H1 (cell line): ENCODE measurements around the gene MIER3. TPM values are rescaled to one million over a fixed set of nuclear protein-coding genes. Genes with fewer than 3 reads are reported as not detected.

Experiments used
- SIN3A ChIP-seq, 2 experiments: IDR thresholded peaks in 1 of 2; conservative IDR thresholded peaks in 1 of 2; 2 replicates each; pipeline ENCODE4 v1.6.1; 2011 to 2012; ENCODE audit warnings: low read length in 2 of 2, improper control_type of control experiment in 1 of 2, low read depth in 1 of 2, mild to moderate bottlenecking in 1 of 2
- polyA plus RNA-seq, 7 experiments: library from polyadenylated mRNA; depleted of rRNA in 3 of 7; stranded (reverse) in 5 of 7; unstranded in 2 of 7; fragments of >200 nt in 5 of 7; fragments of 200-250 nt in 2 of 7; gene quantifications; 1 replicate in 5 of 7; 2 replicates in 1 of 7; 4 replicates in 1 of 7; pipeline versions ENCODE4 v1.2.1 to v1.2.3, GENCODE V29; 2011 to 2013; ENCODE audit warnings: missing spikeins in 2 of 7, mixed read lengths in 2 of 7
- total RNA-seq: library from RNA; stranded (reverse); fragmentation: NEBNext Ultra II Directional; extraction: Animal tissue kit (Norgen Biotek cat#: 25700); gene quantifications from 2 replicates; pipeline ENCODE4 v1.2.1, GENCODE V29; 2021

Gene MIER3
- total and polyA plus RNA-seq, 2 of the 8 experiments (the other 6 are each of a cell fraction or from before 2014, with no cell fraction given), result 9.6 to 33.3 TPM

GRCh38 chr5:56983593-56984361 is 31.9 kb upstream of the MIER3 start (continued):
- no peak for TF ChIP-seq SIN3A (conservative IDR thresholded peaks at IDR 0.05 in 1 of 2, IDR thresholded peaks at IDR 0.05 in 1 of 2; ENCODE audit: low read depth in 1 of 2, low read length in 2 of 2)
